ENCODE measurements around the gene FCHSD2. TPM values are rescaled to one million over a fixed set of nuclear protein-coding genes. Genes with fewer than 3 reads are reported as not detected.

Gene FCHSD2
- total and polyA plus RNA-seq, 9 of the 15 experiments (the other 6 are each of a cell fraction or from before 2014, with no cell fraction given), result 1.8 to 14.7 (median 6.4) TPM

DNA sequence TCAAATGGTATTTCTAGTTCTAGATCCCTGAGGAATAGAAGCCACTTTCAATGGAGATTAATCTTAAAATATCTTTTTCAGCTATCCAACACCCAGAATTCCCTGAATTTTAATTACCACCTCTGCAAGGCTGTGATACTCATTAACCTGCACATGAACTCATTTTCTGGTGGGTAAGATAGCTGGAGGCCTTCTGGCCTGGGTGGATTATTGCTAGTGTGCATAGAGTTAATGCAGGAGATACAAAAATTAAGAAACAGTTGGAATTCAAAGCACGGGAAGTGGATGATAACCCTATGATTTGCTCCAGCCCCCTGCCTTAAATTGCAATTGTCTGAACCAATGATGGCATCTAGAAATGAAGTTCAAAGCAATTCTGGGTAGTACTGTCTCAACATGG lies 212.9 kb downstream of the FCHSD2 start:
- Histone ChIP-seq H3K4me3 (no peak overlapping the region), H3K4me2 (ENCODE audit: insufficient read depth, low read length) (no peak overlapping the region), H3K9me3 (replicated peaks; ENCODE audit: control insufficient read depth, insufficient read depth, low read depth, low read length) (no peaks in the 10 kb centered on the region), H3K9ac (ENCODE audit: insufficient read depth in 1 of 2, low read depth in 2 of 2, low read length in 2 of 2) (no peak overlapping the region), H3K79me2 (ENCODE audit: control insufficient read depth, insufficient read depth, low read length) (no peaks in the 10 kb centered on the region), H3K36me3 (ENCODE audit: control insufficient read depth, insufficient read depth, low read length) (no peaks in the 10 kb centered on the region), H2AFZ (ENCODE audit: low read depth, low read length) (no peak overlapping the region), H3K27me3 (ENCODE audit: control insufficient read depth in 2 of 2, insufficient read depth in 2 of 2, low read length in 2 of 2) (no peaks in the 10 kb centered on the region), H3K4me1 (replicated peaks in 1 of 2; ENCODE audit: control insufficient read depth in 2 of 2, insufficient read depth in 2 of 2, low read length in 2 of 2) (no peaks in the 10 kb centered on the region; a peak in 2 of 5 replicates), H4K20me1 (replicated peaks; ENCODE audit: control insufficient read depth, insufficient read depth, low read length) (no peaks in the 10 kb centered on the region), H3K27ac (ENCODE audit: extremely low read depth, low read depth, low read length) (no peak overlapping the region), H3K9me1 (ENCODE audit: control insufficient read depth, insufficient read depth, low read length) (no peaks in the 10 kb centered on the region)
- FAIRE-seq (no peak), ATAC-seq (no peak), DNase-seq (ENCODE audit: extremely low read depth in 1 of 4, low spot score in 3 of 4) (no peak)
- POLR2A ChIA-PET, result interaction anchor here (1.5 kb wide), 1 partner anchor 12 kb away, joined by 4 read pairs; no protein-coding TSS in a partner anchor
- in situ Hi-C loops (cut with MboI), result no loop called here
- no peak for TF ChIP-seq ZNF140 (CRISPR knock-in tag; IDR thresholded peaks at IDR 0.05)
- no peak for TF ChIP-seq HNRNPL (IDR thresholded peaks at IDR 0.05; ENCODE audit: low read depth, low read length)
- no peak for TF ChIP-seq KAT8 (IDR thresholded peaks at IDR 0.05; ENCODE audit: low read depth)
- TF ChIP-seq POLR2G (IDR thresholded peaks at IDR 0.05; ENCODE audit: low read depth, low read length), result no peak
- TF ChIP-seq ZKSCAN1 (IDR thresholded peaks at IDR 0.05; ENCODE audit: low read depth, low read length), result no peak
- no peak for TF ChIP-seq PHB (CRISPR knock-in tag; IDR thresholded peaks at IDR 0.05)
- TF ChIP-seq JUND (IDR thresholded peaks at IDR 0.05; ENCODE audit: borderline replicate concordance, low read depth, low read length), result no peak
- no peak for TF ChIP-seq JUND (tag; IDR thresholded peaks at IDR 0.05; ENCODE audit: borderline replicate concordance, low read depth, low read length)
- TF ChIP-seq, protein P1, sequence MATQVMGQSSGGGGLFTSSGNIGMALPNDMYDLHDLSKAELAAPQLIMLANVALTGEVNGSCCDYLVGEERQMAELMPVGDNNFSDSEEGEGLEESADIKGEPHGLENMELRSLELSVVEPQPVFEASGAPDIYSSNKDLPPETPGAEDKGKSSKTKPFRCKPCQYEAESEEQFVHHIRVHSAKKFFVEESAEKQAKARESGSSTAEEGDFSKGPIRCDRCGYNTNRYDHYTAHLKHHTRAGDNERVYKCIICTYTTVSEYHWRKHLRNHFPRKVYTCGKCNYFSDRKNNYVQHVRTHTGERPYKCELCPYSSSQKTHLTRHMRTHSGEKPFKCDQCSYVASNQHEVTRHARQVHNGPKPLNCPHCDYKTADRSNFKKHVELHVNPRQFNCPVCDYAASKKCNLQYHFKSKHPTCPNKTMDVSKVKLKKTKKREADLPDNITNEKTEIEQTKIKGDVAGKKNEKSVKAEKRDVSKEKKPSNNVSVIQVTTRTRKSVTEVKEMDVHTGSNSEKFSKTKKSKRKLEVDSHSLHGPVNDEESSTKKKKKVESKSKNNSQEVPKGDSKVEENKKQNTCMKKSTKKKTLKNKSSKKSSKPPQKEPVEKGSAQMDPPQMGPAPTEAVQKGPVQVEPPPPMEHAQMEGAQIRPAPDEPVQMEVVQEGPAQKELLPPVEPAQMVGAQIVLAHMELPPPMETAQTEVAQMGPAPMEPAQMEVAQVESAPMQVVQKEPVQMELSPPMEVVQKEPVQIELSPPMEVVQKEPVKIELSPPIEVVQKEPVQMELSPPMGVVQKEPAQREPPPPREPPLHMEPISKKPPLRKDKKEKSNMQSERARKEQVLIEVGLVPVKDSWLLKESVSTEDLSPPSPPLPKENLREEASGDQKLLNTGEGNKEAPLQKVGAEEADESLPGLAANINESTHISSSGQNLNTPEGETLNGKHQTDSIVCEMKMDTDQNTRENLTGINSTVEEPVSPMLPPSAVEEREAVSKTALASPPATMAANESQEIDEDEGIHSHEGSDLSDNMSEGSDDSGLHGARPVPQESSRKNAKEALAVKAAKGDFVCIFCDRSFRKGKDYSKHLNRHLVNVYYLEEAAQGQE (IDR thresholded peaks at IDR 0.05; ENCODE audit: borderline replicate concordance), result no peak
- TF ChIP-seq, protein P1 (CRISPR knock-in tag; IDR thresholded peaks at IDR 0.05; ENCODE audit: low read depth), result no peak
- 6% methylated on average over 1 of the region's 1 CpG for WGBS (ENCODE audit: insufficient coverage, low coverage, missing lambda C conversion rate)
- BruUV-seq (replicated peaks), result no TSS peak
- CTCF ChIA-PET (ENCODE audit: low intra/inter-chr PET ratio), result no interaction called here
- intact Hi-C loops (cut with micrococcal nuclease), result no loop called here

Data from K562 (cell line).